Karpas-422 (cell line): ENCODE measurements around the gene PKMYT1. TPM values are rescaled to one million over a fixed set of nuclear protein-coding genes. Genes with fewer than 3 reads are reported as not detected.

Experiments
- DNase-seq: peaks from one replicate; pipeline ENCODE4 v3.0.0-alpha.2; 2015
- H2AFZ ChIP-seq: fragments of 200-600 bp; sonication (generic); 2 replicates; pipeline ENCODE4 v1.6.1; 2014; ENCODE audit warnings: antibody characterized with exemption, low read length, mixed read lengths
- H3K27ac ChIP-seq: fragments of 200-600 bp; sonication (generic); 2 replicates; pipeline ENCODE4 v1.5.1; 2014; ENCODE audit warnings: mild to moderate bottlenecking, low read length, moderate library complexity
- H3K27me3 ChIP-seq: fragments of 200-600 bp; sonication (generic); 2 replicates; pipeline ENCODE4 v1.6.1; 2014; ENCODE audit warnings: low read length, mixed read lengths
- H3K36me3 ChIP-seq: fragments of 200-600 bp; sonication (generic); 2 replicates; pipeline ENCODE4 v1.6.1; 2014; ENCODE audit warnings: low read length, mixed read lengths; ENCODE audit not compliant: insufficient read depth
- H3K4me1 ChIP-seq: fragments of 200-600 bp; sonication (generic); 2 replicates; pipeline ENCODE4 v1.6.1; 2014; ENCODE audit warnings: mild to moderate bottlenecking, low read length, mixed read lengths
- H3K4me2 ChIP-seq: fragments of 200-600 bp; sonication (generic); 2 replicates; pipeline ENCODE4 v1.6.1; 2014; ENCODE audit warnings: low read length, low read depth, mild to moderate bottlenecking; ENCODE audit not compliant: poor library complexity, severe bottlenecking
- H3K4me3 ChIP-seq: fragments of 200-600 bp; sonication (generic); 2 replicates; pipeline ENCODE4 v1.5.1; 2014; ENCODE audit warnings: mild to moderate bottlenecking, antibody characterized with exemption, low read length, mixed read lengths
- H3K79me2 ChIP-seq: fragments of 200-600 bp; sonication (generic); 2 replicates; pipeline ENCODE4 v1.6.1; 2014; ENCODE audit warnings: mild to moderate bottlenecking, low read length, mixed read lengths
- H3K9ac ChIP-seq: fragments of 200-600 bp; sonication (generic); 2 replicates; pipeline ENCODE4 v1.6.0; 2014; ENCODE audit warnings: low read length
- H3K9me2 ChIP-seq: fragments of 200-600 bp; sonication (generic), shearing (Covaris generic); replicated peaks from 2 replicates; pipeline ENCODE4 v1.6.0; 2014; ENCODE audit warnings: mild to moderate bottlenecking, low read length, moderate library complexity; ENCODE audit not compliant: insufficient read depth
- H3K9me3 ChIP-seq: fragments of 300-700, 200-600 bp; sonication (generic); 2 replicates; pipeline ENCODE4 v1.6.1; 2014; ENCODE audit warnings: low read length, mixed read lengths
- H4K20me1 ChIP-seq: fragments of 200-600 bp; sonication (generic); 2 replicates; pipeline ENCODE4 v1.6.1; 2014; ENCODE audit warnings: mild to moderate bottlenecking, antibody characterized with exemption, low read length, low read depth; ENCODE audit not compliant: insufficient read depth
- total RNA-seq: library from RNA; depleted of rRNA; stranded (reverse); fragments of >200 nt; shearing (Covaris generic); gene quantifications from 2 replicates; pipeline ENCODE4 v1.2.3, GENCODE V29; 2014; ENCODE audit warnings: low replicate concordance

The PKMYT1 gene
- total RNA-seq, 1 experiment from 2014 or later, result 17.6 TPM

- Histone ChIP-seq H3K27ac (no peak overlapping the region), H3K9ac (peak overlapping the region; percentile 78), H3K4me3 (peak overlapping the region; percentile 70), H3K4me1 (peaks cover 41% of the 10 kb centered on the region), H3K36me3 (no peaks in the 10 kb centered on the region; the same call in 1 of the 2 replicates), H3K4me2 (peak overlapping the region; percentile 82), H3K9me2 (no peaks in the 10 kb centered on the region), H2AFZ (peak overlapping the region; percentile 91), H3K9me3 (no peaks in the 10 kb centered on the region), H4K20me1 (0 out of 2 replicates have a peak, but pooled peaks cover 3% of the 10 kb centered on the region), H3K79me2 (peaks cover 4% of the 10 kb centered on the region), H3K27me3 (no peaks in the 10 kb centered on the region)
- DNase-seq, result peak; percentile 71
Measured at GRCh38 chr16:3020604-3021448, 40.6 kb upstream of the PKMYT1 start.

GRCh38 chr16:3020247-3020603 lies 40.0 kb upstream of the PKMYT1 start, which contains the start of gene TNFRSF12A:
TSS of gene TNFRSF12A (plus strand) at chr16:3020368. CDS start at chr16:3020398, 30 bp downstream.
- peak within 1 kb of the TSS; percentile 70 for H3K4me3 ChIP-seq
- peak within 1 kb of the TSS; percentile 82 for H3K4me2 ChIP-seq
- no peaks in the 10 kb centered on the region for H3K9me2 ChIP-seq
- no peaks in the 10 kb centered on the region for H3K9me3 ChIP-seq
- H3K27ac ChIP-seq, result no peak within 1 kb of the TSS
- H4K20me1 ChIP-seq, result 0 out of 2 replicates have a peak, but pooled peaks cover under 1% of the 10 kb centered on the region
- peaks cover 3% of the 10 kb centered on the region for H3K79me2 ChIP-seq
- H2AFZ ChIP-seq, result peak within 1 kb of the TSS; percentile 91
- H3K36me3 ChIP-seq, result no peaks in the 10 kb centered on the region
- peak within 1 kb of the TSS; percentile 78 for H3K9ac ChIP-seq
- peak; percentile 94 for DNase-seq
- peaks cover 38% of the 10 kb centered on the region for H3K4me1 ChIP-seq
- H3K27me3 ChIP-seq, result no peaks in the 10 kb centered on the region

- H3K36me3 ChIP-seq, result no peaks in the 10 kb centered on the region
- H3K9me3 ChIP-seq, result no peaks in the 10 kb centered on the region
- peak overlapping the region; percentile 78; the same call in 1 of the 2 replicates for H3K9ac ChIP-seq
- DNase-seq, result no peak
- no peaks in the 10 kb centered on the region for H3K9me2 ChIP-seq
- H3K4me3 ChIP-seq, result peak overlapping the region; percentile 70
- peak overlapping the region; percentile 82 for H3K4me2 ChIP-seq
- no peak overlapping the region for H3K27ac ChIP-seq
- H3K79me2 ChIP-seq, result no peaks in the 10 kb centered on the region
- no peaks in the 10 kb centered on the region for H3K27me3 ChIP-seq
- peaks cover 34% of the 10 kb centered on the region for H3K4me1 ChIP-seq
- peak overlapping the region; percentile 84 for H2AFZ ChIP-seq
- no peaks in the 10 kb centered on the region for H4K20me1 ChIP-seq
Measured at GRCh38 chr16:3019594-3020246, 39.5 kb upstream of the PKMYT1 start.

GRCh38 chr16:3017794-3018506 lies 37.7 kb upstream of the PKMYT1 start, which contains the start of gene CLDN6:
TSS of gene CLDN6 (minus strand) at chr16:3018183. CDS start at chr16:3016021, 2,162 bp downstream.
- peak; percentile 65 for DNase-seq
- Histone ChIP-seq H2AFZ (no peak within 1 kb of the TSS), H3K27me3 (no peaks in the 10 kb centered on the region), H3K9me3 (no peaks in the 10 kb centered on the region), H4K20me1 (no peaks in the 10 kb centered on the region), H3K4me3 (no peak within 1 kb of the TSS), H3K27ac (no peak within 1 kb of the TSS), H3K4me2 (no peak within 1 kb of the TSS), H3K9ac (no peak within 1 kb of the TSS), H3K79me2 (no peaks in the 10 kb centered on the region), H3K9me2 (no peaks in the 10 kb centered on the region), H3K4me1 (peaks cover 29% of the 10 kb centered on the region), H3K36me3 (no peaks in the 10 kb centered on the region)

- Histone ChIP-seq H3K4me2 (no peak overlapping the region), H3K9me3 (no peaks in the 10 kb centered on the region), H3K4me3 (no peak overlapping the region), H3K79me2 (no peaks in the 10 kb centered on the region), H3K9ac (no peak overlapping the region), H2AFZ (no peak overlapping the region), H3K4me1 (peaks cover 22% of the 10 kb centered on the region), H3K27me3 (no peaks in the 10 kb centered on the region), H3K27ac (no peak overlapping the region), H3K36me3 (no peaks in the 10 kb centered on the region), H3K9me2 (no peaks in the 10 kb centered on the region), H4K20me1 (no peaks in the 10 kb centered on the region)
- DNase-seq, result no peak
Measured at GRCh38 chr16:3017344-3017743, 37.1 kb upstream of the PKMYT1 start.

GRCh38 chr16:3015865-3016521 lies 35.7 kb upstream of the PKMYT1 start:
- Histone ChIP-seq H4K20me1 (no peaks in the 10 kb centered on the region), H3K36me3 (no peaks in the 10 kb centered on the region), H3K9me2 (no peaks in the 10 kb centered on the region), H3K27me3 (no peaks in the 10 kb centered on the region), H3K4me1 (peaks cover 10% of the 10 kb centered on the region), H3K4me3 (no peak overlapping the region), H3K4me2 (no peak overlapping the region), H3K9ac (no peak overlapping the region), H3K27ac (no peak overlapping the region), H2AFZ (no peak overlapping the region), H3K79me2 (no peaks in the 10 kb centered on the region), H3K9me3 (no peaks in the 10 kb centered on the region)
- DNase-seq, result no peak

GRCh38 chr16:3014971-3015370 lies 34.7 kb upstream of the PKMYT1 start:
- no peaks in the 10 kb centered on the region for H4K20me1 ChIP-seq
- peaks cover 2% of the 10 kb centered on the region for H3K4me1 ChIP-seq
- H3K27ac ChIP-seq, result no peak overlapping the region
- H3K9me3 ChIP-seq, result no peaks in the 10 kb centered on the region
- no peak for DNase-seq
- H2AFZ ChIP-seq, result no peak overlapping the region
- H3K27me3 ChIP-seq, result no peaks in the 10 kb centered on the region
- no peaks in the 10 kb centered on the region for H3K9me2 ChIP-seq
- no peak overlapping the region for H3K4me2 ChIP-seq
- H3K79me2 ChIP-seq, result no peaks in the 10 kb centered on the region
- no peak overlapping the region for H3K4me3 ChIP-seq
- H3K9ac ChIP-seq, result no peak overlapping the region
- no peaks in the 10 kb centered on the region for H3K36me3 ChIP-seq
